Glutamatergic neuron (in vitro differentiated cells): Measurements from ENCODE around the gene RASSF4. TPM values are rescaled to one million over a fixed set of nuclear protein-coding genes. Genes with fewer than 3 reads are reported as not detected.

Experiments used
- DNase-seq: peaks from one replicate; pipeline ENCODE4 v3.0.0; 2022
- H3K27ac Mint-ChIP-seq: one replicate; pipeline ENCODE4 v1.8.0; 2020; ENCODE audit warnings: mild to moderate bottlenecking, mixed read lengths, inconsistent platforms; ENCODE audit not compliant: unreplicated experiment
- H3K27me3 Mint-ChIP-seq: one replicate; pipeline ENCODE4 v1.8.0; 2020; ENCODE audit warnings: mild to moderate bottlenecking, moderate library complexity, mixed read lengths, inconsistent platforms; ENCODE audit not compliant: unreplicated experiment
- H3K36me3 Mint-ChIP-seq: one replicate; pipeline ENCODE4 v1.8.0; 2020; ENCODE audit warnings: mild to moderate bottlenecking, mixed read lengths, inconsistent platforms; ENCODE audit not compliant: unreplicated experiment
- H3K4me1 Mint-ChIP-seq: one replicate; pipeline ENCODE4 v1.8.0; 2020; ENCODE audit warnings: mild to moderate bottlenecking, low read depth, mixed read lengths, inconsistent platforms; ENCODE audit not compliant: unreplicated experiment
- H3K4me3 Mint-ChIP-seq: one replicate; pipeline ENCODE4 v1.8.0; 2020; ENCODE audit warnings: mild to moderate bottlenecking, mixed read lengths, inconsistent platforms; ENCODE audit not compliant: unreplicated experiment
- H3K9me3 Mint-ChIP-seq: one replicate; pipeline ENCODE4 v1.8.0; 2020; ENCODE audit warnings: mild to moderate bottlenecking, moderate library complexity, mixed read lengths, inconsistent platforms; ENCODE audit not compliant: unreplicated experiment
- CTCF ChIP-seq: fragments of 200-600 bp; sonication (generic); IDR thresholded peaks from one replicate; pipeline ENCODE4 v1.5.0; 2021; ENCODE audit not compliant: partially characterized antibody, unreplicated experiment
- total RNA-seq: library from RNA; stranded (reverse); fragmentation: NEBNext Ultra II Directional; extraction: Animal tissue kit (Norgen Biotek cat#: 25700); gene quantifications from one replicate; pipeline ENCODE4 v1.2.1, GENCODE V29; 2021; ENCODE audit not compliant: unreplicated experiment

Gene RASSF4
- total RNA-seq, 1 donor from 2014 or later: 137 TPM

- no peak for DNase-seq
- peak overlapping the region; percentile 31 for H3K27ac Mint-ChIP-seq
- H3K36me3 Mint-ChIP-seq: no peaks in the 10 kb centered on the region
- H3K4me1 Mint-ChIP-seq: peaks cover 49% of the 10 kb centered on the region
- peak overlapping the region; percentile 18 for H3K4me3 Mint-ChIP-seq
- peaks cover 23% of the 10 kb centered on the region for H3K27me3 Mint-ChIP-seq
- H3K9me3 Mint-ChIP-seq: peaks cover 25% of the 10 kb centered on the region
- TF ChIP-seq CTCF: no peak
Measured at GRCh38 chr10:44980309-44981171, 20.9 kb downstream of the RASSF4 start.

GRCh38 chr10:44981172-44982113, 21.8 kb downstream of the RASSF4 start:
- DNase-seq: no peak
- peaks cover 20% of the 10 kb centered on the region for H3K9me3 Mint-ChIP-seq
- H3K27ac Mint-ChIP-seq: no peak overlapping the region
- peaks cover 42% of the 10 kb centered on the region for H3K4me1 Mint-ChIP-seq
- TF ChIP-seq CTCF: no peak
- H3K4me3 Mint-ChIP-seq: peak overlapping the region; percentile 18
- no peaks in the 10 kb centered on the region for H3K36me3 Mint-ChIP-seq
- H3K27me3 Mint-ChIP-seq: peaks cover 18% of the 10 kb centered on the region

- peaks cover 16% of the 10 kb centered on the region for H3K9me3 Mint-ChIP-seq
- no peaks in the 10 kb centered on the region for H3K36me3 Mint-ChIP-seq
- no peak for TF ChIP-seq CTCF
- H3K4me3 Mint-ChIP-seq: no peak overlapping the region
- H3K4me1 Mint-ChIP-seq: peaks cover 37% of the 10 kb centered on the region
- peak; percentile 43 for DNase-seq
- H3K27ac Mint-ChIP-seq: no peak overlapping the region
- H3K27me3 Mint-ChIP-seq: peaks cover 16% of the 10 kb centered on the region
Measured at GRCh38 chr10:44982114-44982460, 22.5 kb downstream of the RASSF4 start.

GRCh38 chr10:44982496-44982895, 22.9 kb downstream of the RASSF4 start:
- DNase-seq: no peak
- peaks cover 36% of the 10 kb centered on the region for H3K4me1 Mint-ChIP-seq
- no peak overlapping the region for H3K27ac Mint-ChIP-seq
- peaks cover 16% of the 10 kb centered on the region for H3K27me3 Mint-ChIP-seq
- H3K9me3 Mint-ChIP-seq: peaks cover 16% of the 10 kb centered on the region
- no peak for TF ChIP-seq CTCF
- peak overlapping the region; percentile 30 for H3K4me3 Mint-ChIP-seq
- H3K36me3 Mint-ChIP-seq: no peaks in the 10 kb centered on the region
